ENCODE data around the gene IGSF21.

DNA sequence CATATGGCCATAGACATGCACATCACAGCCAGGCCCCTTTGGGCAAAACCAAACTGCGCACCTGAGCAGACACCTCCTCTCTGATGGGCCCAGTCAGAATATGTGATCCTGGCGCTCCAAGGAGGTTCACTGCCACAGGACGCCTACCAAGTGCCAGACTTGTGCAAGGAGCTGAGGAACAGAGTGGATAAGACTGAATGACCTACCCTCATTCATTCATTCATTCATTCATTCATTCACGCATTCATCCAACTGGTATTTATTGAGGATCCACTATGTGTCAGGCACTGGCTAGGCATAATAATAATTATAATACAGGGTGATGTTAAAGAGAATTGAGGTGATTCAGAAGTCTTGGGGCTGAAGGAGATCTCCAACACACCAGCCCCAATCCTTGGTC is 2.4 kb upstream of the IGSF21 start:
- TF ChIP-seq ZNF565 (CRISPR knock-in tag; conservative IDR thresholded peaks at IDR 0.05; ENCODE audit: low read depth) (no peak), ZC3H10 (CRISPR knock-in tag; IDR thresholded peaks at IDR 0.05) (no peak), RARB (CRISPR knock-in tag; IDR thresholded peaks at IDR 0.05) (no peak), ZNF8 (CRISPR knock-in tag; IDR thresholded peaks at IDR 0.05) (no peak), ZFP3 (CRISPR knock-in tag; IDR thresholded peaks at IDR 0.05) (no peak)
- TF ChIP-seq, protein P1, sequence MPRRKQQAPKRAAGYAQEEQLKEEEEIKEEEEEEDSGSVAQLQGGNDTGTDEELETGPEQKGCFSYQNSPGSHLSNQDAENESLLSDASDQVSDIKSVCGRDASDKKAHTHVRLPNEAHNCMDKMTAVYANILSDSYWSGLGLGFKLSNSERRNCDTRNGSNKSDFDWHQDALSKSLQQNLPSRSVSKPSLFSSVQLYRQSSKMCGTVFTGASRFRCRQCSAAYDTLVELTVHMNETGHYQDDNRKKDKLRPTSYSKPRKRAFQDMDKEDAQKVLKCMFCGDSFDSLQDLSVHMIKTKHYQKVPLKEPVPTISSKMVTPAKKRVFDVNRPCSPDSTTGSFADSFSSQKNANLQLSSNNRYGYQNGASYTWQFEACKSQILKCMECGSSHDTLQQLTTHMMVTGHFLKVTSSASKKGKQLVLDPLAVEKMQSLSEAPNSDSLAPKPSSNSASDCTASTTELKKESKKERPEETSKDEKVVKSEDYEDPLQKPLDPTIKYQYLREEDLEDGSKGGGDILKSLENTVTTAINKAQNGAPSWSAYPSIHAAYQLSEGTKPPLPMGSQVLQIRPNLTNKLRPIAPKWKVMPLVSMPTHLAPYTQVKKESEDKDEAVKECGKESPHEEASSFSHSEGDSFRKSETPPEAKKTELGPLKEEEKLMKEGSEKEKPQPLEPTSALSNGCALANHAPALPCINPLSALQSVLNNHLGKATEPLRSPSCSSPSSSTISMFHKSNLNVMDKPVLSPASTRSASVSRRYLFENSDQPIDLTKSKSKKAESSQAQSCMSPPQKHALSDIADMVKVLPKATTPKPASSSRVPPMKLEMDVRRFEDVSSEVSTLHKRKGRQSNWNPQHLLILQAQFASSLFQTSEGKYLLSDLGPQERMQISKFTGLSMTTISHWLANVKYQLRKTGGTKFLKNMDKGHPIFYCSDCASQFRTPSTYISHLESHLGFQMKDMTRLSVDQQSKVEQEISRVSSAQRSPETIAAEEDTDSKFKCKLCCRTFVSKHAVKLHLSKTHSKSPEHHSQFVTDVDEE (CRISPR knock-in tag; IDR thresholded peaks at IDR 0.05): no peak

Measured in SK-N-SH treated with all-trans-retinoic acid at 6 μM for 48 hours (cell line).